Measurements from ENCODE around the gene MOB2. TPM values are rescaled to one million over a fixed set of nuclear protein-coding genes. Genes with fewer than 3 reads are reported as not detected.

The MOB2 gene
- total RNA-seq, 1 donor from 2014 or later: 19.3 TPM

GRCh38 chr11:1501421-1502167 lies 15.0 kb upstream of the MOB2 start:
- no peak for DNase-seq (ENCODE audit: low read depth, low spot score)
- no peaks in the 10 kb centered on the region for H3K9me3 Mint-ChIP-seq
- TF ChIP-seq CTCF (conservative IDR thresholded peaks at IDR 0.05): no peak
- H3K27me3 Mint-ChIP-seq (ENCODE audit: low read depth): no peaks in the 10 kb centered on the region
- H3K36me3 Mint-ChIP-seq (ENCODE audit: low read depth): peaks cover 4% of the 10 kb centered on the region
- peak overlapping the region; percentile 43 for H3K27ac Mint-ChIP-seq (ENCODE audit: unreplicated experiment)
- H3K4me1 Mint-ChIP-seq: peaks cover 7% of the 10 kb centered on the region
- no peak overlapping the region for H3K4me3 Mint-ChIP-seq

GRCh38 chr11:1500466-1501420 lies 14.2 kb upstream of the MOB2 start:
- Mint-ChIP-seq H3K4me3 (no peak overlapping the region), H3K9me3 (peaks cover 7% of the 10 kb centered on the region), H3K27me3 (ENCODE audit: low read depth) (no peaks in the 10 kb centered on the region), H3K36me3 (ENCODE audit: low read depth) (peaks cover 4% of the 10 kb centered on the region), H3K4me1 (peaks cover 7% of the 10 kb centered on the region), H3K27ac (ENCODE audit: unreplicated experiment) (peak overlapping the region; percentile 35)
- TF ChIP-seq CTCF (conservative IDR thresholded peaks at IDR 0.05): no peak
- DNase-seq (ENCODE audit: low read depth, low spot score): no peak

- H3K4me3 Mint-ChIP-seq: no peak overlapping the region
- H3K27ac Mint-ChIP-seq (ENCODE audit: unreplicated experiment): no peak overlapping the region
- no peaks in the 10 kb centered on the region for H3K27me3 Mint-ChIP-seq (ENCODE audit: low read depth)
- H3K36me3 Mint-ChIP-seq (ENCODE audit: low read depth): peaks cover 4% of the 10 kb centered on the region
- DNase-seq (ENCODE audit: low read depth, low spot score): no peak
- peaks cover 9% of the 10 kb centered on the region for H3K9me3 Mint-ChIP-seq
- no peak for TF ChIP-seq CTCF (conservative IDR thresholded peaks at IDR 0.05)
- H3K4me1 Mint-ChIP-seq: peaks cover 7% of the 10 kb centered on the region
Observed at GRCh38 chr11:1499899-1500298, 13.3 kb upstream of the MOB2 start.

- Mint-ChIP-seq H3K27me3 (ENCODE audit: low read depth) (no peaks in the 10 kb centered on the region), H3K27ac (ENCODE audit: unreplicated experiment) (no peak overlapping the region), H3K36me3 (ENCODE audit: low read depth) (peaks cover 7% of the 10 kb centered on the region), H3K4me1 (peaks cover 7% of the 10 kb centered on the region), H3K9me3 (peaks cover 13% of the 10 kb centered on the region), H3K4me3 (no peak overlapping the region)
- TF ChIP-seq CTCF (conservative IDR thresholded peaks at IDR 0.05): no peak
- no peak for DNase-seq (ENCODE audit: low read depth, low spot score)
Observed at GRCh38 chr11:1499261-1499890, 12.8 kb upstream of the MOB2 start.

GRCh38 chr11:1498262-1498661 lies 11.7 kb upstream of the MOB2 start:
- no peak for DNase-seq (ENCODE audit: low read depth, low spot score)
- Mint-ChIP-seq H3K9me3 (peaks cover 19% of the 10 kb centered on the region), H3K27ac (ENCODE audit: unreplicated experiment) (no peak overlapping the region), H3K4me1 (peaks cover 7% of the 10 kb centered on the region), H3K4me3 (no peak overlapping the region), H3K36me3 (ENCODE audit: low read depth) (peaks cover 14% of the 10 kb centered on the region), H3K27me3 (ENCODE audit: low read depth) (no peaks in the 10 kb centered on the region)
- TF ChIP-seq CTCF (conservative IDR thresholded peaks at IDR 0.05): no peak

All from neural crest cell (in vitro differentiated cells).